GM13976 (cell line): ENCODE data around the gene WWOX.

Source experiments
- DNase-seq: peaks from one replicate; pipeline ENCODE4 v3.0.0; 2012; ENCODE audit warnings: low spot score
- CTCF ChIP-seq: IDR thresholded peaks from 2 replicates; pipeline ENCODE4 v1.5.1; 2012; ENCODE audit warnings: borderline replicate concordance, mild to moderate bottlenecking; ENCODE audit not compliant: insufficient read depth; ENCODE audit errors: extremely low read depth, missing control alignments, control extremely low read depth
- in situ Hi-C: fragments of 300-500 bp; cut with MboI; formaldehyde crosslinking; loops from one replicate; pipeline ENCODE4 v1.12.0; 2022; ENCODE audit warnings: low sequenced_read_pairs, mixed read lengths, inconsistent platforms; ENCODE audit not compliant: unreplicated experiment

The WWOX gene

GRCh38 chr16:78909226-78909625, 809.8 kb downstream of the WWOX start:
- DNase-seq, result no peak
- no peak for TF ChIP-seq CTCF
- in situ Hi-C loops, result no loop called here

- DNase-seq, result no peak
- no peak for TF ChIP-seq CTCF
- in situ Hi-C loops, result no loop called here
These were observed 816.4 kb downstream of the WWOX start for GRCh38 chr16:78915811-78916345.

DNA sequence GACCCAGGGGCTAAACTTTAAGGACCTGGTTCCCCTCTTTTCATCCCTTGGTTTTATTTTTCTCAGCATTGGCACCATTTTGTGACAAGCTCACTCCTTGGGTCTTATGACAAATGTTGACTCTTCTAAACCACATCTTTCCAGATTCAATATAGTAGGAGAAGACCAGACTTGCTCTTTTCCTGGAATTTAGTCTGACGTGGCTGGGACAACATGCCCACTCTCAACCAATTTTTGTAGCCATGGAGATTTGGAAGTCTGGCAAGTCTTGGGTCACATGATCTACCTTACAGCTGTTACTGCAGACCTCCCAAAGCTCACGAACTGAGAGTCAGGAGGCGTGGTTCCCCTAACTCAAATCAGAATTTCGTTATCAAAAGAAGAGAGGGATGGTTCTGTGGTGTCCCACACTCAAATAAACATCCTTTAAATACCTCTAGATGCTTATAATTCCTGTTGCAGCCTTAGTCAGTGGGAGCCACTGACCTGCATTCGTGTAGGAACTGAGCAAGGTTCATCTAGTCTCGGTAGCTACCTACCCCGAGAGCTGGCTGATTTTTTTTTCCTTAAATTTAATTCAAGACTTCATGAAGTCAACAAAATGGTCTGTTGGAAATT, 817.6 kb downstream of the WWOX start:
- no peak for TF ChIP-seq CTCF
- DNase-seq, result no peak
- in situ Hi-C loops, result no loop called here

DNA sequence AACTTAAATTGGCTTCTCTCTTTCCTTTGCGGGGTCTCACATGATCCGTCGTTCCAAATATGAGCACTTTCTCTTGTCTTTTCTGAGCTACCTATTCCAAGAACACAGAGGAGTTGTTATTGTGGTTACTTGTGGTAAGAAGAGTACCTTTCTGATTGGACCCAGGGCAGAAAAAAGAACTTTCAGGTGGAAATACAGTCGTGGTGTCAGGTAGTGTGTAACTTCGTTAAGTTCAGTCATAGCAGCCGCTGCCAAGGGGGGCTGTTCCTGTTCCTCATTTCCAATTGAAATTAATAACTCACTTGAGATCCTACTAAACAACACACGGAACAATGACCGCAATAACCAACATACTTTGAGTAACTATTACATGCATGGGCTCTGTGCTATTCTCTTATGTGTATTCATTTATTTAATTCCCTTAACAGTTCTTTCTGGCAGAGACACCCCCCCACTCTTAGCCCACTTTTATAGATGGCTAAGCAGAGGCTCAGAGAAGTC, 819.4 kb downstream of the WWOX start:
- TF ChIP-seq CTCF, result no peak

GRCh38 chr16:78919852-78920251, 820.4 kb downstream of the WWOX start:
- no peak for TF ChIP-seq CTCF
- in situ Hi-C loops, result no loop called here
- no peak for DNase-seq

More for the DNA sequence above, 819.4 kb downstream of the WWOX start:
- in situ Hi-C loops, result no loop called here
- DNase-seq, result no peak

DNA sequence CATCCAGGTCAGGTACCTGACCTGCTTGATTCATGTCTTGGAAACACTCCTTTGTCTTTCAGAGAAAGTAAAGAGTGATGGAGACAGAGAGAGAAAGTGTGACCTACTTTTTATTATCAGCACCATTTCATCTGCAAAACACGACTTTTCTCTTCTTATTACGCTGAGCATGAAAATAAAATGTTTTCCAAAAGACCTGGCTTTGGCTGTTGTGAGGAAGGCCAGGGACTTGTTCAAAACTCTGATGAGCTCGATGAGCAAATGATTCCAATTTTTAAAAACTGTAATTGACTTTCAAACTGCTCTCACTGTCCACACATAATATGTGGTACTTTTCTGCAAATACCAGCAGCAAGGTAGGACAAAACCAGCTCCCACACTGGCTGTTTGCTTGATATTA, 821.2 kb downstream of the WWOX start:
- TF ChIP-seq CTCF, result no peak
- in situ Hi-C loops, result no loop called here
- no peak for DNase-seq

DNA sequence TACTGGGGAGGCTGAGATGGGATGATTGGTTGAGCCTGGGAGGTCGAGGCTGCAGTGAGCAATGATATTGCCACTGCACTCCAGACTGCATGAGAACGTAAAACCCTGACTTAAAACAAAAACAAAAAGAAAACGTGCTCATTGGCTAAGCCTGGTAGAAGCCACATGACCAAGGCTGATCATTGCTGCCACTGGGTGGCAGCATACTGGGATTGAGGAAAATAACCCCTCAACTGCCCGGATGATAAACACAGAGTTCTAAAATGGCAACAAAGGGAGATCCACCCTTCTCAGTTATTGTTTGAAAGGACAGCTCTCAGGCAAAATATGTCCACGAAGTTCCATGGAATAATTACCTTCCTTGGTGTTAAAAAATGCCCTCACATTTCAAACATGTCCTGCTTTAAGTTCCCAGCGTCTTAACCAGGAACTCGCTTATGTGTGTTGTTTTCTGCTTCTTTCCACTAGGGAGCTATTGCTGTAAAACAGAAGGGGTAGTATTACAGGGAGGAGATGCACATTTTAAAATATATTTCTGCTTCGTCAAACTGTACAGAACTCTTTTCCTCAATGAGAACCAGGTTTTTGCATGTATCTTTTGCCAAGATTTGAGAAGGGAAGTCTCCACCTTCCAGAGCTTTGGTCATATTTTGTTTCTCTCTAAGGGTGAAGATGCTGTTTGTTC, 825.8 kb downstream of the WWOX start:
- peak; percentile 20 for DNase-seq
- in situ Hi-C loops, result no loop called here

More for the DNA sequence above, 825.8 kb downstream of the WWOX start:
- TF ChIP-seq CTCF, result no peak
